Adrenal gland (tissue), 5 donors: ENCODE data around the gene A1BG.
A peak's percentile ranks its signal among the peaks of the same experiment; 100 is the strongest.

Experiments used
- CTCF ChIP-seq, 6 experiments: fragments of 450-650 bp in 4 of 6; fragments of 200-600 bp in 2 of 6; sonication (generic) in 1 of 6; IDR thresholded peaks; 1 replicate in 5 of 6; 2 replicates in 1 of 6; pipeline versions ENCODE4 v1.5.1 to v1.8.0; 2016 to 2021; ENCODE audit warnings: antibody characterized with exemption in 6 of 6, mild to moderate bottlenecking in 2 of 6, moderate library complexity in 1 of 6
- POLR2A ChIP-seq, 2 donors: fragments of 450-650 bp; IDR thresholded peaks; one replicate each; pipeline ENCODE4 v1.6.1; 2017; ENCODE audit warnings: antibody characterized with exemption in 2 of 2, mild to moderate bottlenecking in 2 of 2, moderate library complexity in 1 of 2
- donor health status: DM: no; HTN: no; CAD: no.

- peak in 1 of 6 experiments; percentile 6 for TF ChIP-seq CTCF (IDR thresholded peaks at IDR 0.05)
- no peak for TF ChIP-seq POLR2A (IDR thresholded peaks at IDR 0.05)
Measured at GRCh38 chr19:58338825-58339558, 14.3 kb downstream of the A1BG start.
